H1 (cell line): ENCODE measurements around the gene TRIM41. TPM values are rescaled to one million over a fixed set of nuclear protein-coding genes. Genes with fewer than 3 reads are reported as not detected.

Experiments used
- CTCF ChIA-PET: fragments of 300-600 bp; sonication (Branson Sonifier 250); formaldehyde crosslinking; loops from one replicate; lab custom pipeline; 2021; ENCODE audit not compliant: partially characterized antibody; lab: Charles Lee
- POLR2A ChIA-PET: fragments of 300-600 bp; sonication (Branson Sonifier 250); formaldehyde crosslinking; loops from one replicate; lab custom pipeline; 2021; ENCODE audit warnings: inconsistent platforms; ENCODE audit not compliant: partially characterized antibody; lab: Charles Lee
- DNase-seq, 2 experiments: peaks; one replicate each; pipeline versions ENCODE4 v3.0.0 to v3.0.0-alpha.2; 2010 to 2022; ENCODE audit warnings: low spot score in 2 of 2, low read depth in 1 of 2, mixed read lengths in 1 of 2
- FAIRE-seq: peaks from 2 replicates; lab custom pipeline; 2011; peaks lifted over from hg19 to GRCh38; lab: Jason Lieb, UNC
- H2AFZ ChIP-seq: 2 replicates; pipeline ENCODE4 v1.8.1; 2012; ENCODE audit warnings: low read length, inconsistent platforms
- H2AK5ac ChIP-seq: 2 replicates; pipeline ENCODE4 v1.6.1; 2013; ENCODE audit warnings: low read depth, low read length
- H2BK120ac ChIP-seq: replicated peaks from 2 replicates; pipeline ENCODE3; 2013; ENCODE audit warnings: low read depth, low read length, inconsistent platforms
- H2BK12ac ChIP-seq: 2 replicates; pipeline ENCODE4 v1.6.1; 2013; ENCODE audit warnings: low read depth, low read length
- H2BK15ac ChIP-seq: 2 replicates; pipeline ENCODE4 v1.6.1; 2013; ENCODE audit warnings: low read length
- H2BK20ac ChIP-seq: 2 replicates; pipeline ENCODE4 v1.6.1; 2013; ENCODE audit warnings: low read length
- H2BK5ac ChIP-seq: 2 replicates; pipeline ENCODE4 v1.6.1; 2013; ENCODE audit warnings: low read depth, low read length
- H3K14ac ChIP-seq: 2 replicates; pipeline ENCODE4 v1.6.1; 2013; ENCODE audit warnings: inconsistent platforms; ENCODE audit not compliant: insufficient read length
- H3K18ac ChIP-seq: 2 replicates; pipeline ENCODE4 v1.6.1; 2013; ENCODE audit warnings: low read length; ENCODE audit errors: extremely low read depth
- H3K23ac ChIP-seq: 2 replicates; pipeline ENCODE4 v1.6.1; 2013; ENCODE audit warnings: inconsistent platforms; ENCODE audit not compliant: insufficient read length
- H3K23me2 ChIP-seq: 2 replicates; pipeline ENCODE4 v1.6.1; 2013; ENCODE audit warnings: low read depth, low read length
- H3K27ac ChIP-seq: 2 replicates; pipeline ENCODE4 v1.6.1; 2011; ENCODE audit warnings: low read depth, low read length, inconsistent platforms
- H3K27me3 ChIP-seq, 4 experiments: replicated peaks in 1 of 4; 1 replicate in 1 of 4; 2 replicates in 3 of 4; pipeline versions ENCODE4 v1.6.1 to v1.8.1; 2011 to 2013; ENCODE audit warnings: low read length in 3 of 4, mild to moderate bottlenecking in 3 of 4, inconsistent platforms in 2 of 4, mixed read lengths in 2 of 4, moderate library complexity in 1 of 4; ENCODE audit not compliant: control insufficient read depth in 3 of 4, insufficient read depth in 3 of 4; ENCODE audit errors: extremely low read depth in 1 of 4
- H3K36me3 ChIP-seq, 4 experiments: 2 replicates each; pipeline versions ENCODE4 v1.6.1 to v1.8.1; 2011 to 2013; ENCODE audit warnings: mild to moderate bottlenecking in 4 of 4, low read length in 3 of 4, moderate library complexity in 2 of 4, control low read depth in 1 of 4, inconsistent platforms in 1 of 4; ENCODE audit not compliant: insufficient read depth in 4 of 4, control insufficient read depth in 2 of 4
- H3K4ac ChIP-seq: replicated peaks from 2 replicates; pipeline ENCODE3; 2013; ENCODE audit warnings: low read length, low read depth, mixed read lengths, inconsistent platforms; ENCODE audit not compliant: insufficient read length
- H3K4me1 ChIP-seq, 4 experiments: replicated peaks in 1 of 4; 1 replicate in 1 of 4; 2 replicates in 3 of 4; pipeline versions ENCODE4 v1.6.1 to v1.8.1; 2011 to 2013; ENCODE audit warnings: low read length in 3 of 4, inconsistent platforms in 2 of 4, mixed read lengths in 1 of 4; ENCODE audit not compliant: insufficient read depth in 4 of 4, control insufficient read depth in 3 of 4
- H3K4me2 ChIP-seq, 2 experiments: 2 replicates each; pipeline versions ENCODE4 v1.6.1 to v1.8.1; 2011 to 2013; ENCODE audit warnings: low read depth in 2 of 2, low read length in 2 of 2, control low read depth in 1 of 2, inconsistent platforms in 1 of 2, mild to moderate bottlenecking in 1 of 2; ENCODE audit not compliant: insufficient read depth in 1 of 2
- H3K4me3 ChIP-seq, 4 experiments: fragments of 200-600, 300-600 bp in 1 of 4; sonication (generic), shearing (Covaris generic), sonication (Bioruptor Twin) in 1 of 4; 2 replicates each; pipeline versions ENCODE4 v1.5.1 to v1.8.1; 2011 to 2016; ENCODE audit warnings: low read length in 4 of 4, low read depth in 3 of 4, control low read depth in 2 of 4, inconsistent platforms in 2 of 4, mild to moderate bottlenecking in 2 of 4, mixed read lengths in 1 of 4, moderate library complexity in 1 of 4; ENCODE audit not compliant: insufficient read depth in 2 of 4; ENCODE audit errors: extremely low read depth in 1 of 4
- H3K56ac ChIP-seq: replicated peaks from 2 replicates; pipeline ENCODE3; 2013; ENCODE audit warnings: low read depth, mild to moderate bottlenecking, mixed read lengths, low read length, inconsistent platforms; ENCODE audit not compliant: insufficient read length
- H3K79me1 ChIP-seq: 2 replicates; pipeline ENCODE4 v1.6.1; 2013; ENCODE audit warnings: low read depth, low read length, control low read depth
- H3K79me2 ChIP-seq, 2 experiments: 2 replicates each; pipeline versions ENCODE4 v1.6.1 to v1.8.1; 2012 to 2013; ENCODE audit warnings: low read length in 2 of 2, mild to moderate bottlenecking in 2 of 2, inconsistent platforms in 1 of 2; ENCODE audit not compliant: insufficient read depth in 2 of 2, control insufficient read depth in 1 of 2
- H3K9ac ChIP-seq, 4 experiments: replicated peaks in 1 of 4; 1 replicate in 1 of 4; 2 replicates in 3 of 4; pipeline versions ENCODE4 v1.6.1 to v1.8.1; 2011 to 2013; ENCODE audit warnings: low read depth in 3 of 4, low read length in 3 of 4, control low read depth in 2 of 4, mild to moderate bottlenecking in 2 of 4, moderate library complexity in 2 of 4, inconsistent platforms in 1 of 4; ENCODE audit errors: extremely low read depth in 1 of 4
- H3K9me3 ChIP-seq, 2 experiments: 2 replicates each; pipeline versions ENCODE4 v1.6.1 to v1.8.1; 2012 to 2013; ENCODE audit warnings: mild to moderate bottlenecking in 2 of 2, moderate library complexity in 2 of 2, control low read depth in 1 of 2, inconsistent platforms in 1 of 2, low read depth in 1 of 2, low read length in 1 of 2, mixed read lengths in 1 of 2; ENCODE audit not compliant: insufficient read depth in 2 of 2
- H4K20me1 ChIP-seq, 2 experiments: replicated peaks in 1 of 2; 2 replicates each; pipeline versions ENCODE3 to v1.8.1; 2011 to 2013; ENCODE audit warnings: inconsistent platforms in 2 of 2, low read length in 2 of 2, mild to moderate bottlenecking in 1 of 2; ENCODE audit not compliant: insufficient read depth in 2 of 2, control insufficient read depth in 1 of 2
- H4K5ac ChIP-seq: 2 replicates; pipeline ENCODE4 v1.6.1; 2013; ENCODE audit warnings: low read length, low read depth, mixed read lengths, inconsistent platforms; ENCODE audit not compliant: insufficient read length
- H4K8ac ChIP-seq: 2 replicates; pipeline ENCODE4 v1.8.0; 2013; ENCODE audit warnings: mild to moderate bottlenecking, moderate library complexity, low read length, inconsistent platforms; ENCODE audit not compliant: insufficient read depth; ENCODE audit errors: extremely low read depth
- H4K91ac ChIP-seq: replicated peaks from 2 replicates; pipeline ENCODE3; 2013; ENCODE audit warnings: low read length, mixed read lengths, inconsistent platforms; ENCODE audit not compliant: insufficient read length
- CBX8 ChIP-seq: fragments of 300-800, 300-1000 bp; sonication (generic); IDR thresholded peaks from 2 replicates; pipeline ENCODE4 v1.7.1; 2016; ENCODE audit warnings: low read depth, low read length, borderline replicate concordance
- CTBP2 ChIP-seq: IDR thresholded peaks from 2 replicates; pipeline ENCODE4 v1.7.0; 2011; ENCODE audit warnings: borderline replicate concordance, mild to moderate bottlenecking, moderate library complexity, mixed read lengths, low read length; ENCODE audit not compliant: insufficient read depth, insufficient read length
- FOSL1 ChIP-seq: IDR thresholded peaks from 2 replicates; pipeline ENCODE4 v1.6.1; 2011; ENCODE audit warnings: mild to moderate bottlenecking, low read depth, low read length, moderate library complexity; ENCODE audit not compliant: insufficient read depth
- JUN ChIP-seq: IDR thresholded peaks from 2 replicates; pipeline ENCODE4 v1.6.1; 2011; ENCODE audit warnings: low read depth, mild to moderate bottlenecking, improper control_type of control experiment, low read length
- MAFK ChIP-seq: IDR thresholded peaks from 2 replicates; pipeline ENCODE4 v1.6.1; 2012; ENCODE audit warnings: low read depth, mild to moderate bottlenecking, improper control_type of control experiment, low read length
- PHF8 ChIP-seq: fragments of 200-600 bp; sonication (generic); conservative IDR thresholded peaks from 2 replicates; pipeline ENCODE4 v1.7.1; 2012; ENCODE audit warnings: low read depth, mild to moderate bottlenecking, inconsistent platforms, low read length, moderate library complexity
- RAD21 ChIP-seq, 2 experiments: IDR thresholded peaks in 1 of 2; conservative IDR thresholded peaks in 1 of 2; 2 replicates each; pipeline ENCODE4 v1.6.1; 2011; ENCODE audit warnings: low read depth in 2 of 2, low read length in 2 of 2, improper control_type of control experiment in 1 of 2, inconsistent platforms in 1 of 2, mild to moderate bottlenecking in 1 of 2, moderate library complexity in 1 of 2
- RBBP5 ChIP-seq: IDR thresholded peaks from 2 replicates; pipeline ENCODE4 v1.7.1; 2012; ENCODE audit warnings: low read depth, mild to moderate bottlenecking, inconsistent platforms, low read length, moderate library complexity, borderline replicate concordance
- SP2 ChIP-seq: IDR thresholded peaks from 2 replicates; pipeline ENCODE4 v1.6.1; 2012; ENCODE audit warnings: mild to moderate bottlenecking, low read length, inconsistent platforms
- SP4 ChIP-seq: IDR thresholded peaks from 2 replicates; pipeline ENCODE4 v1.6.1; 2012; ENCODE audit warnings: low read length, inconsistent platforms
- WGBS, 2 experiments: shearing (Covaris generic) in 1 of 2; methylation state at CpG; one replicate each; pipeline versions ENCODE4 v1.1.6 to v1.1.7; 2013 to 2015; ENCODE audit warnings: low lambda C conversion rate in 2 of 2, mixed read lengths in 2 of 2, inconsistent platforms in 1 of 2, low coverage in 1 of 2, missing lambda C conversion rate in 1 of 2; ENCODE audit not compliant: insufficient replicate concordance in 2 of 2, insufficient coverage in 1 of 2, insufficient read length in 1 of 2; ENCODE audit errors: extremely low coverage in 1 of 2, missing lambda C conversion rate in 1 of 2; 5-methylcytosine and 5-hydroxymethylcytosine counted together
- polyA plus RNA-seq, 7 experiments: library from polyadenylated mRNA; depleted of rRNA in 3 of 7; stranded (reverse) in 5 of 7; unstranded in 2 of 7; fragments of >200 nt in 5 of 7; fragments of 200-250 nt in 2 of 7; gene quantifications; 1 replicate in 5 of 7; 2 replicates in 1 of 7; 4 replicates in 1 of 7; pipeline versions ENCODE4 v1.2.1 to v1.2.3, GENCODE V29; 2011 to 2013; ENCODE audit warnings: missing spikeins in 2 of 7, mixed read lengths in 2 of 7
- total RNA-seq: library from RNA; stranded (reverse); fragmentation: NEBNext Ultra II Directional; extraction: Animal tissue kit (Norgen Biotek cat#: 25700); gene quantifications from 2 replicates; pipeline ENCODE4 v1.2.1, GENCODE V29; 2021

Gene TRIM41
- total and polyA plus RNA-seq, 2 of the 8 experiments (the other 6 are each of a cell fraction or from before 2014, with no cell fraction given), result 12.9 to 21.6 TPM

DNA sequence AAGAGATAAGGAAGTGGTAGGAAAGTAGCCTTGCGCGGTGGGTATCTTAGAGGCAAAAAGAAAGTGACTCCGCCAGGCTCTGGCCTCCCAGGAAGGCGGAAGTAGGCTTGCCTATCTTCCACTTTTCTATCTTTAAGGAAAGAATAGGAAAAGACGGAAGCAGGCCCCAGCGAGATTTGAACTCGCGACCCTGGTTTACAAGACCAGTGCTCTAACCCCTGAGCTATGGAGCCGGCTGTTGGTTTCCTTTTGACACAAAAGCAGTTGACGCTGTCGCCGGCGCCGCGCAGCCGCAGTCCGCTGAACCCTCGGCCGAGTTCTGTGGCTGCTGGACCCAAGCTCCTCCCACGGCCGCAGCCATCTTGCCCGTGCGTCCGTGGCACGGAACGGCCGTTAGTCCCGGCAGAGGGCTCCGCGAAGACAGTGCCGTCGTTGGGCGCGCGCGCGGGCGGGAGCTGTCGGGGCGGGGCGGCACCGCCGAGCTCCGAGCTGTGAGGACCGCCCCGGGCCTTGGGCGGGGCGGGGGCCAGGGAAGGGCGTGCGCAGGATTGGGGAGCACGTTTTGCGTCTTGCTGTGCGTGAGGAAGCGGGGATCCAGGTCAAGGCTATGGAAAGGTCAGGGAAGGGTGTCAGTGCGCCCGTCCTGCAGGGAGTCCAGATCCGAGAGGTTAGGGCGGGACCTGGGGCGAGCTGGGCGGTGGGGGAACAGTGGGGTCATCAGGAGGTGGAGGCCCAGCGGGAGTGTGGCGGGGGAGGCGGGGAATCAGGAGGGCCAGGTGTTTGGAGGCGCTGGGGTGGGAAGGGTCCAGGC is 31.4 kb upstream of the TRIM41 start:
- peaks cover 0 to 11% (median 5%) of the 10 kb centered on the region in 4 experiments; a peak in 5 of 7 replicates for H3K4me1 ChIP-seq
- H3K4ac ChIP-seq, result no peak overlapping the region
- POLR2A ChIA-PET, result interaction anchor here (0.9 to 11.9 kb wide), 12 partner anchors 13 to 390 kb away, joined by 3 to 90 read pairs (median 4); partner anchors contain the start of genes RACK1, TRIM41 and TRIM7
- no peaks in the 10 kb centered on the region for H3K9me3 ChIP-seq
- peak overlapping the region; percentile 51 for H4K5ac ChIP-seq
- no peaks in the 10 kb centered on the region for H3K79me2 ChIP-seq
- H3K27ac ChIP-seq, result no peak overlapping the region
- 1% methylated on average over 45 of the region's 64 CpGs; no CpG with 5 or more reads in 1 of the 2 experiments for WGBS, 2 experiments
- peak overlapping the region; percentile 87 for H3K18ac ChIP-seq
- DNase-seq, result peak; percentile 87 to 100
- H2BK20ac ChIP-seq, result no peak overlapping the region
- H3K9ac ChIP-seq, result peak overlapping the region in 2 of 4 experiments; percentile 48 to 54; a peak in 4 of 7 replicates
- H3K14ac ChIP-seq, result no peak overlapping the region
- no peak for FAIRE-seq
- H3K56ac ChIP-seq, result peak overlapping the region; percentile 60
- H3K79me1 ChIP-seq, result no peaks in the 10 kb centered on the region
- no peaks in the 10 kb centered on the region for H3K36me3 ChIP-seq
- H3K23me2 ChIP-seq, result peaks cover 36% of the 10 kb centered on the region
- no peak overlapping the region for H3K23ac ChIP-seq
- H2BK15ac ChIP-seq, result no peak overlapping the region
- no peak overlapping the region for H2BK120ac ChIP-seq
- no peak overlapping the region for H4K8ac ChIP-seq
- H2BK12ac ChIP-seq, result no peak overlapping the region
- peak overlapping the region; percentile 62 to 90 (median 78) for H3K4me3 ChIP-seq
- CTCF ChIA-PET, result interaction anchor here (0.5 to 12.3 kb wide), 6 partner anchors 8 to 629 kb away, joined by 3 to 197 read pairs (median 3); partner anchors contain the start of gene TRIM7
- H4K20me1 ChIP-seq, result peaks cover 4% of the 10 kb centered on the region in 2 experiments
- H4K91ac ChIP-seq, result no peak overlapping the region
- H2BK5ac ChIP-seq, result peak overlapping the region; percentile 75; the same call in 1 of the 2 replicates
- peak overlapping the region; percentile 94 to 96 for H3K4me2 ChIP-seq
- H2AK5ac ChIP-seq, result no peak overlapping the region
- peaks cover 15 to 34% (median 23%) of the 10 kb centered on the region in 4 experiments; a peak in 6 of 7 replicates for H3K27me3 ChIP-seq
- peak overlapping the region; percentile 35; the same call in 1 of the 2 replicates for H2AFZ ChIP-seq
- TF ChIP-seq RAD21 (IDR thresholded peaks at IDR 0.05 in 1 of 2, conservative IDR thresholded peaks at IDR 0.05 in 1 of 2; ENCODE audit: low read depth in 2 of 2, low read length in 2 of 2) (no peak), MAFK (peak; percentile 80; the same call in 1 of the 2 replicates), CTBP2 (no peak), SP2 (no peak), RBBP5 (peak; percentile 98), SP4 (peak; percentile 69; the same call in 1 of the 2 replicates), CBX8 (no peak), FOSL1 (no peak), PHF8 (peak; percentile 62), JUN (no peak)
